Glomerular endothelial cell (primary cell): ENCODE results near the gene GABRD. TPM values are rescaled to one million over a fixed set of nuclear protein-coding genes. Genes with fewer than 3 reads are reported as not detected.

Experiments
- DNase-seq: peaks from one replicate; pipeline ENCODE4 v3.0.0-alpha.2; 2011; ENCODE audit warnings: low read depth, low spot score; ENCODE audit errors: extremely low read depth
- total RNA-seq: library from RNA; depleted of rRNA; stranded (reverse); fragments of >200 nt; gene quantifications from 2 replicates; pipeline ENCODE4 v1.2.3, GENCODE V29; 2015

Gene GABRD
- total RNA-seq, 1 donor from 2014 or later, result not detected

DNA sequence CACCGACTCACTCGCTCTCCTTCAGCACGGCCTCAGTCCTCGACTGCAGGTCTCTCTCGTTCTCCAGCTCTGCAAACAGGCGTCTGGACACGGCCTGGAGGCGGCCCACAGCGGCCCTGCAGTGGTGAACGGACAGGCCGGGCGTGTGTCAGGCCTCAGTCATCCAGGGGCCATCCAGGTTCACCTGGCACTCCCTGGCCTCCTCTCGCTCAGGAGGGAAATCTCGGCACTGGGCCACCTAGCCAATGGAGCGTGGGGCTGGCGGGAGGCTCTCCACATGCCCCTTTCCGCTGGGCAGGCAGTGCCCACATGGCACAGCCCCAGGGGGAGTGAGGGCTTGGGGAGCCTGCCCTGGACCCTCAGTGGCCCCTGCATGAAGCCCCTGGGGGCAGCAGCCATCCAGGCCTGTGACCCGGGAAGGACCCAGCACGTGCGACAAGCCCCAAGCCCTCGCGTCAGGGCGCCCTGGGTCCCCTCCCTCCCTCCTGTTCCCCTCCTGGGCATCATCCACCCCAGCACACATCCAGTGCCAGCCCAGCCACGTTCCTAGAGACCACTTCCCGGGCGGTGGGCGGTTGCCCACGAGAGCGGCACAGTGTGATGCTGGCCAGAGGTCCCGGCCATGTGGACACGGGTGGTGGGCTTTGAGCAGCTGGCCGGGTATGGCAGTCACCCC lies 33.6 kb upstream of the GABRD start:
- no peak for DNase-seq

DNA sequence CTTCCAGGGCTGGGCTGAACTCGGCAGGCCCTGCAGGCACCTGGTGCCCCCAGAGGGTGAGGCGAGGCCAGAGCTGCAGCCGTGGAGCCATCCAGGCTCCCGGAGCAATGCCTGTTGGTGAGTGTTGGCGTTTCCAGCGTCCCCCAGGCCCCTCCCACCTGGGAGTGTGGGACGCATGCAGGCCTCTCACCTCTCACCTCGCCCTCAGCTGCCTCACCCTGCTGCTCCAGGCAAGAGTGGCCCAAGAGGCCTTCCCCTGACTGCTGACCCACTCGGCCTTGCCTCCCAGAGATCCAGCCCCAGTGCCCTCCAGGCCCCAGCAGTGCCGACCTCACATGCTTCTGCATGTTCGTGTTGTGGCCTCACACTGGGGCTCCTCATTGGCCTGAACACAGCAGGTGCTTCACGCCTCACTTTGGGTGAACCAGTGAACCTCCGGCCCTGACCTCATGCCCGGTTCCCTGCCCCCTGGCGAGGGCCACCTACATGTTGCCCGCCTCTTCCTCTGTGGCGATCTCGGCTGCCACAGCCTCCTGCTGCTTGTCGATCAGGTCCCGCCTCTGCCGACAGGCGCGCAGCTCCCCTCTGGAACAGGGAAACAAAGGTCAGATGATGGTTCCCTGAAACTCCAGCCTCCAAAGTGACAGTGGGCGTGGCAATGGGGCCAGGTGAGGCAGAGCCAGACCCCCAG lies 32.5 kb upstream of the GABRD start:
- no peak for DNase-seq

DNA sequence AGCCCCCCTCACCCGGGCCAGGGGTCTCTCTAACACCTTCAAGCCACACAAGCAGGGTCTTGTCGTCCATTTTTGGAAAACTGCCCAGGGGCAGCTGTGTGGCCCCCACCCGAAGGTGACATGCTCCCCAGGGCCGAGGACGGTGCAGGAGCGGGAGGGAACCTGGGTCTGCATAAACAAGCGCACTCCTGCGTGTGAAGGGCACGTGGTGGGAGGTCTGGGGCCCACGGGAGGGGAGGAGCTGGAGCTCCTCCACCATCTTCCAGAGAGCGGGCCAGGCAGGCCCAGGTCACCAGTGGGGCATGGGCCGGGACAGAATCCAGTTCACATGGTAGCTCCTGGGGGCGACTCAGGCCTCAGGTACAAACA lies 32.0 kb upstream of the GABRD start:
- no peak for DNase-seq

DNA sequence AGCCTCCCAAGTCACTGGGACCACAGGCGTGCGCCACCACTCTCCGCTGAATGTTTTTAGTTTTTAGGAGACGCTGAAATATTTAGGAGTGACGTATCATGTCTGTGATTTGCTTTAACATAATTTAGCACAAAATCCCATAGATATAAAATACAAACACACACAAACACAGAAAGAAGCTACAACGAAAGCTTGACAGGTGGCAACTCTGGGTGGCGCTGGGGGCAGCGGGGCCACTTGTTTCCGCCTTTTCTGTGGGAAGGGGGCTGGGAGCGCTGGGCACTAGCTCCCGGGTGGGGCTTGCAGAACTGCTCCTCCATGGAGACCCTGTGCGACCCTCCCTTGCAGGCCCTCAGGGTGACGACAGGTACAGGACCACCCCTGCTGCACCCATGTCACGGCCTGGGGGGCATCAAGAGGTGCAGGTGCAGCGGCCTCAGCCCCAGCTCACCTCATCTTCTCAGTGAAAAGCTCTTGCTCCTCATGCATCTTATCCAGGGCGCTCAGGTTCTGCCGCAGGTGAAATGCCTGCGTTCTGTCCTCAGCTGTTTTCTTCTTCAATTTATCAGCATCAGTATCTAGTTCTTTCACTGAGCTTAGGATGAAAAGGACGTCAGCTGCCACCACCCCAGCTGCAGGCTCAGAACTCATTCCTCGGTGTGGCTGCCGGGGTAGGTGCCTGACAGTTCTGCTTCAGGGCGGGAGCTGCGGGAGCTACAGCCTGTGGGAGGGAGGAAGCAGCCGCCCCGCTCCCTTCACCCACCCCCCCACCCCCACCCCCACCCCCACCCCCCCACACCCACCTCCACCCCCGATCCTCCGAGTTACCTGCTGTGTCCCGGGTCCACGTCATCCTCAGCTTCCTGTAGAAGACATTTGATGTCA lies 30.8 kb upstream of the GABRD start:
- DNase-seq, result no peak

DNA sequence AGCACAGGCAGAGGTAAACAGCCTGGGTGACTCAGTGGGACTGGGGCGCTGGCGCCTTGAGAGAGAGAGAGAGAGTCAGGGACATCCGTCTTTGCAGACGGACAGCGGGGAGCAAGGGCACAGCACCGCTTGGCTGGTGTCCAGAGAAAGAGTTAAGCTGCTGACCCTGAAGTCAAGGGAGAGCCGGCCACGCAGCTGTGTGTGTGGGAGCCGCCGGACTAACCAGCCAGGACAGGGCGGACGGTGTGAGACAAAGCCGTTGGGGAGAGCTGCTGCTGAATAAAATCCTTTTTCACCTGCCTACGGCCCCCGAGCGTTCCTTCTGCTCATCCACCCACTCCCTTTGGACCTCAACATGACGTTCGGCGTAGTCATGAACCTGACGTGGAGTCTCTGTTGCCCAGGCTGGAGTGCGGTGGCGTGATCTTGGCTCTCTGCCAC lies 30.0 kb upstream of the GABRD start:
- no peak for DNase-seq

DNA sequence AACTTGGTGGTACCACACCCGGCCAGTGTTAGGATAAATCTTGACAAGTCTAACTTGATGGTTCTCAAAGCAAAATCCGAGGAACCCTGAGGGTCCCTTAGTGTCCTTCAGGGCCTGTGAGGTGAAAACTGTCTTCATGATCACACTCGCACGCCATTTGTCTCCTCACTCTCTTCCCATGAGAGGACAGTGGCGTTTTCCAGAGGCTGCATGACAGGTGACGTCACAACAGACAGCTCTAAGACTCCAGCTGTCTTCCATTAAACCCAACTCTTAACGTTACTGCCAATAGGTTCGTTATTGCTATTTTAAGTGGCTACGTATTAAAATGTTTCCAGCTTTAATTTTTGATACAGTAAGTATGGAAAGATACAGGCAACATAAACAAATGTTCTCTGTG lies 29.4 kb upstream of the GABRD start:
- DNase-seq, result no peak

DNA sequence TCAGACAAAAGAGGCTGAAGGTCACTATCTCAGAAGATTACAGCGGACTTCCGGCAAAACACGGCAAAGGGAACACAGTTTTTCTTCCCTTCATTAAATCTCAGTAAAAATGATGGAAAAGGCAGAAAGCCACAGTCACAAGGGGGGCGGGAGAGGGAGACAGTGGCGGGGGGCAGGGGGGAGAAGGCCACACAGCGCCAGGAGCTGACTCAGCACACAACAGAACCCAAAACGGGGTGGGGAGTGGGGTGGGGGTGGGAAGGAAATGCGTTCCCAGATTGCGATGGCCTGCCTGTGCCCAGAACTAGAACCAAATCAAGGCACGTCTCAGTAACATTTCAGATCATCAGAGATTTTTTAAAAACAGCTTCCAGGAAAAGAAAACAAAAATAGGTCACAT lies 28.9 kb upstream of the GABRD start:
- no peak for DNase-seq

DNA sequence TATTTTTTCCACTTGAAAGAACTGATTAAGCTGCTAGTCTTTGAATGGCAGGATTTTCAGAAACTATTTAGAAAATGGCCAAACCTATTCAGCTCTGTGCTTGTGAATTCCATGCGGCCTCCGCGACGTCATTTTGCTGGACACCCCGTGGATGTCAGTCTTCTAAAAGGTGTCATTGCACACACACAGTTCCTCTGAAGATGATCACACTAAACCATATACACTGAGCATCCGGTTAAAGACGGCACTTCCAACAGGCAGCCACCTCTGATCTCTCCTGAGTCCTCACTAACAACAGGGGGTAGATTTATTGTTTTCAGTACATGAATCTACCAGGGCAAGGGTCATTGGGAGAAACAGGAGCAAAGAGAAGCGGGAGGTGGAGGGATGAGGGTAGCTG lies 24.6 kb upstream of the GABRD start:
- no peak for DNase-seq

DNA sequence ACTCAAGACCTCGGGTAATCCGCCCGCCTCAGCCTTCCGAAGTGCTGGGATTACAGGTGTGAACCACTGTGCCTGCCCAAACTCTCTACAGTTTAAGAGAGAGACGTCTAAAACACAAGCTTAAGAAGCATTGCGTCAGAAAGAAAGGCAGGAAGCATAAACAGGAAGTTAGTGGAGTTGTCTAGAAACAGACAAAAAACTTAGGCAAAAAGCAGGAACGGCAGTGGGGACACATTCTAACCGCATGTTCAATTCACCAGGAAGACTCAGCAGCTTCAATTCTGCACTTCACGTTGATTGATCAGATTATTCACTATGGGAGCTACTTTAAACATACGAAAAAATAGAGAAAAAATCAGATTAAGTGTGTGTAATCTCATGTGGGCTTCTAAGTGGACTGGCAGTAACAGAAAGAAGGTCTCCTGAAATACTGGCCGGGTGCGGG lies 22.9 kb upstream of the GABRD start:
- DNase-seq, result no peak

DNA sequence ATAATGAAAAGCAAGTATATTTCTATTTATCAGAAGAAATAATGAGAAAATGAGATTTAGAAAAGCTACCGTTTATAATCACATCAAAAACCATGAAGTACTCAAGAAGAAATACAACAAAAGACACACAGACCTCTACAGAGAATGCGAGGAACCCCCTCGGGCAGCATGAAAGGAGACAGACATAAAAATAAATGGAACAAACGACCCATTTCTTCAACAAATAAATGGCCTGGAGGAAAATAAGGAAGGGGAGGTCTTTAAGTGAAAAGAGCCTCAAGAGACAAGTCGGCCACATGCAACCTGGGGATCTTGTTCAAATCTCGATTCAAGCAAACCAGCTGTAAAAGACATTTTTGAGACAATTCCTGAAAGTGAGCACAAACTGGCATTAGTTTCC lies 21.6 kb upstream of the GABRD start:
- DNase-seq, result no peak

DNA sequence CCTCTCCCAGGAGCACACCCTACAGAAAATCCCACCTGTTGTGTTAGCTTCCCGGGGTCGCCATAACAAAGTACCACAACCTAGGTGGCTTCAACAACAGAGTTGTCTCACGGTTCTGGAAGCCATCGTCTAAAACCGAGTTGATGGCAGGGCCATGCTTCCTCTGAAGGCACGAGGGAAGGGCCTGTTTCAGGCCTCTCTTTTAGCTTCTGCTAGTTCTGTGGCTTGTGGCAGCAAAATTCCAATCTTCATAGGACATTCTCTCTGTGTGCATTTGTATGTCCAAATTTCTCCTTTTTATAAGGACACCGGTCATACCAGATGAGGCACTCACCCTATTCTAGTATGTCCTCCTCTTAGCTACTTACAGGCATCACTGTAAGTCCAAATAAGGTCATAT lies 18.7 kb upstream of the GABRD start:
- no peak for DNase-seq

DNA sequence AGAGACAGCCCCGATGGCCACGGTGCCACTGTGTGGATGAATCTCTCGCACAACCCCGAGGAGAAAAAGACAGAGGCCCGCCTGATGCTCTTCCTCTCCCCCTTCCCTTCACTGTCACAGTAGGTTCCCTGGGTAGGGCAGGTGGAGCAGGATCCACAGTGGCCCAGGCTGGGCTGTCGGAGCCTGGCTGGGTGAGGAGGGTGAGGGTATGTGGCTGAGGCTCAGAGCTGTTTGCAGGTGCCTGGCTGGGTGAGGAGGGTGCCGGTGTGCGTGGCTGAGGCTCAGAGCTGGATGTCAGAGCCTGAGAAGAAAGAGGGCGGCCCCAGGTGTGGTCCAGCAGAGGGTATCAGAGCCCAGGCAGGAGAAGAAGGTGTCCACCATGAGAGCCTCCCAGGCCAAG lies 18.3 kb upstream of the GABRD start:
- DNase-seq, result no peak

DNA sequence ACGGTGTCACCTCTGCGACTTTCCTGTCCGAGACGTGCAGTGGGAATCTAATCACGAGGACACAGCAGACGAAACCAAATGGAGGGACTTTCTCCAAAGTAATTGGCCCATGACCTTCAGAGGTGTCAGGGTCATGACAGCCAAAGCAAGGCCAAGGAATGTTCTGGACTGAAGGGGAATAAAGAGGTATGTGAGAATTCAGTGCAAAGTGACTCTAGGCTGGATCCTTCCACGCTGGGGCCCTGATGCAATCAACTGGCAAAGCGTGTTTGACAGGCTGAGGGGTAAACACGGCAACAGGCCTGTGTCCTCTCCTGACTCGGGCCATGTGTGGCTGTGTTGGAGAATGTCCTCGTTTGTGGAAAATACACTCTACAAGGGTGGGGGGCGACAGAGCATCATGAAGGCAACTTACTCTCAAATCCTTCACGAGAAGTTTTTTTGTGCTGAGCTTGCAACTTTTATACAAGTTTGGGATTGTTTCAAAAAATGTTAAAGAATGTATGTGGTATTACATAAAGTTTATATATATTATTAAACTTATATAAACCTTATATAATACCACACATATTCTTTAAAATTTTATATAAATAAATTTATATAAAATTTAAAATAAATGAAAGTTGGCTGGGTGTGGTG lies 17.3 kb upstream of the GABRD start:
- DNase-seq, result no peak

DNA sequence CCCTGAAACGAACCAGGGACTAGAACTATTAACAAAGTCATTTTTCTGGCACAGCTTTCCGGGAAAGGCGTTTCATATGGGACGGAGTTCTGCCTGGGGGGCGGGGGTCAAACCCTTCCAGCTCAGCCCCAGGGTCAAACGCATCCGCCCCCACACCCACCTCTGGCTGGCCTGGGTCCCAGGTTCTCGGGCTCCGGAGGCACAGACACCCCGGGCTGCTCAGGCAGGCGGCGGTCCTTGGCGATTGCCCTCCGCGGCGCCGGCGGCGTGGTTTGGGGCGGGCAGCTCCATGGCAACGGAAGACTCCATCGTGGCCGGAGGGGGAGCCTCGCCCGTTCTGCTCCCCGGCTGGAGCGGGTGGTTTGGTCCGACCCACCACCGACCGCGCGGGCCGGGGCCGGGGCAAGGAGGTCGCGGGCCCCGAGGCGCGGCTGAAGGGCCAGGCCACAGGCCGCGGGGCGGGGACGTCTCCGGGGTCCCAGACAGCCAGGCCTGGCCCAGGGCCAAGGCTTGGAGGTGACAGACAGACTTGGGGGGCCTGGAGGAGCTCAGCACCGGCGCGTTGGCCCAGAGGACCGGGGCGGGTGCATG lies 15.5 kb upstream of the GABRD start, which contains the start of gene CFAP74:
TSS of gene CFAP74 (minus strand) at position 246 of the 591 bp plus-strand sequence. CDS start 12,830 bp downstream, outside the sequence.
- DNase-seq, result no peak

DNA sequence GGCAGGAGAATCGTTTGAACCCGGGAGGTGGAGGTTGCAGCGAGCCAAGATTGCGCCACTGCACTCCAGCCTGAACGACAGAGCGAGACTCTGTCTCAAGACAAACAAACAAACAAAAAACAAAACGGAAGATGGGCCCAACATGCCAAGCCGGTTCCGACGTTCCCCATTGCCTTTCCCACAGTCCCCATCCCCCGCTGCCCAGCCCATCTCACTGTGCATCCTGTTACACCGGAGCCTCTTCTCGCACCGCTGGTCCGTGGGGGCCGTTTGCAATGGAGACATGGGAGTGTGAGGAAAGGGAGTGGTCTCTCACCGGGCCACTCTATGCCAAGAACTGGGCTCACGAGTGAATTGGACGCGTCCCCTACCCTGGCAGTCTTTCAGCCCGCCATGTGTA lies 14.3 kb upstream of the GABRD start:
- DNase-seq, result no peak

DNA sequence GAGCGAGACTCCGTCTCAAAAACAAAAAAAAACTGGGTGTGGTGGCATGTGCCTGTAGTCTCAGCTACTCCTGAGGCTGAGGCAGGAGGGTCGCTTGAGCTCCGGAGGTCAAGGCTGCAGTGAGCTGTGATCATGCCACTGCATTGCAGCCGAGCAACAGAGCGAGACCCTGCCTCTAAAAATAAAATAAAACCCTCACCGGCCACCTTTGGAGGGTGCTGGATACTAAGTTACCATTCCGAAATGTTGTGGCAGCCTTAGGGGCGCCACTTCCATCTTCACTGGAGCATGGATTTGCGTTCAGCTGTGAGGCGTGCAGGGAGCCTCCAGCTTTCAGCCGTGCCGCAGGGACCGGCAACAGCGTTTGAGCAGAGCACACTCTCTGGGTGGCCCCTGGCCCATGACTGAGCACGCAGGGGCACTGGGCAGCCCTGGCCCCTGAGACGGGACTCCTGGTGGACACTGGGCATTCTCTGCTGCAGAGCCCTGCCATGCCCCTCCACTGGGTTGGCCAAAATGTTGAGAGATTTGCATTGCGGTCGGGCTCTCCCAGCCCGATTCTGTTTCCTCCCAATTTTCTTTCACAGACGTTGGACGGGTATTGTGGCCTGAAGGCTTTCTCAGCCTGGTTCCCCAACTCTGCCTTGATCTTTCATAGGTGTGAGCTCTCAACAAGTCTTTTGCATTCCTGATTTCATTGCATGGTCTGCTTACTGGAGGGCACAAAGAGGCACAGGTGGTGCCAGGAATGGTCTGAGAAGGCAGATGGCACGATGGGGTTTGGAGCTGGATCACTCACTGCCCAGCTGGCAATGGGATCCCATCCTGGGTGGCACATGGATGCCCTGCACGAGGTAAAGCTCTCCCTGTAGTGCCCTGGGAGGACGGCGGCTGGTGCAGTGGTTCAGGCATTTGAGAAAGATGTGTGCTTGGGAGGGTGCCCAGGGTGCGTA lies 9.8 kb upstream of the GABRD start:
- no peak for DNase-seq

DNA sequence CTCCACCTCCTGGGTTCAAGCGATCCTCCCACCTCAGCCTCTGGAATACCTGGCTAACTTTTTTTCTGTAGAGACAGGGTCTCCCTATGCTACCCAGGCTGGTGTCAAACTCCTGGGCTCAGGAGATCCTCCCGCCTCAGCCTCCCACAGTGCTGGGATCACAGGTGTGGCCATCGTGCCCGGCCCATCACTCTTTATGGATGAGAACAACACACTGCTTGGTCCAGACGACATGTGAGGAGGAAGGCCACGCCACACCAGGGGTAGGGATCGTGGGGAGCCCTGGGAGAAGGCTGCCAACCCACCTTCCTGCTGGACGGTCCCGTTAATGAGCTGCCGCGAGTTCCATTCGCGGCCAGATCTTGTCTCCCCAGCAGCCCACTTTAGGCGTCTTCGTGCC lies 5.0 kb upstream of the GABRD start:
- DNase-seq, result no peak

DNA sequence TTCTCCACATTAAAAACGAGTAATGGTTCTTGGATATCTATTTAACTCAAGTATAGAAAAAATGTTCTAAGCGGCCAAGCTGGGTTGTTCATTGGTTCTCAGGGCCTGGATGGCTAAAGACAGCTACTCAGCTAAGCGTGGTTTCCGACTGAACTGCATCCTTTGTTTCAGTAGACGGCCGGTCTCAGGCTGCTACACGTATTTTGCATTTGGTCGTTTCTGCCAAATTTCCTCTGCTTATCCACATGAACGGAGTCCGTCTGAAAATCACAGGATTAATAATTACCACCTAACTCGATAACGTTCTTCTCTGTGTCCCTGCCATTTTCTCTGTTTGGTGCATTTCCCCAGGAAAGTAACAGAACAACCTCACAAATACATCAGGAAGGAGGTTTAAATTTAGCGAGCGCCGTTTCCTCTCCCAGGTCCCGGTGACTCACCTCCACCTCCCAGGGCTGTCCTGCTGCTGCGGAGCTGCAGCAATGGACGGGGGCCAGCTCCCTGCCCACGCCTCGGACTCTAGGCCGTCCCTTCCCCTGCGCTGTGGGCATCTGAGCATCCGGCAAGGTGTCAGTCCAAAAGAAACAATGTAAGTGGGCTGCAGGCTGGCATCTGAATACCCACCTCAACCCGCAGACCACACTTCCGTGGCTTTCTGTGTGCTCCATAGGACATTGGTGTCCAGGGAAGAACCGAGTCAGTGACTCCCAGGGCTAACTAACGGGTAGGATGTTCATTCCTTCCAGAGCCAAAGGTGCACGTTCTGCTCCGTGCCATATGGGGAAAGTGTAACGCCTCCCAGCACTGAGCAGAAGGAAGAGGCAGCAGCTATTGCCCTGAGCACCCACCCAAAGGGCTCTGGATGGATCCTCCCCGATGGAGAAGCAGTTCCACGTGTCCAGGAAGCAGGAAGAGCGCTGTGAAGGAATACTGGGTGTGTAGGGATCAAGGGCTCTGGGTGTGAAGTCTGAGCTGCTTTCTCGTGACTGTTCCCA lies 4.1 kb upstream of the GABRD start:
- DNase-seq, result no peak
